OCI-LY7 (cell line): ENCODE measurements around the gene ABHD12. TPM values are rescaled to one million over a fixed set of nuclear protein-coding genes. Genes with fewer than 3 reads are reported as not detected.

ENCODE experiments used
- BruUV-seq: library from RNA; stranded (reverse); fragments of 400-500 nt; replicated peaks from 2 replicates; lab custom pipeline; 2021; lab: Mats Ljungman, UMichigan
- CTCF ChIA-PET: fragments of 300-600 bp; sonication (Branson Sonifier 250); formaldehyde crosslinking; loops from one replicate; lab custom pipeline; 2022; ENCODE audit warnings: antibody characterized with exemption; ENCODE audit not compliant: unreplicated experiment; lab: Charles Lee
- POLR2A ChIA-PET: fragments of 300-600 bp; sonication (Branson Sonifier 250); formaldehyde crosslinking; loops from one replicate; lab custom pipeline; 2022; ENCODE audit warnings: antibody characterized with exemption; lab: Charles Lee
- DNase-seq: peaks from one replicate; pipeline ENCODE4 v3.0.0-alpha.2; 2015; ENCODE audit warnings: low spot score
- H2AFZ ChIP-seq: fragments of 200-600 bp; sonication (generic), shearing (Covaris generic); 2 replicates; pipeline ENCODE4 v1.6.1; 2014; ENCODE audit warnings: mild to moderate bottlenecking, antibody characterized with exemption, low read length, moderate library complexity
- H3K27ac ChIP-seq: fragments of 200-600 bp; sonication (generic); 2 replicates; pipeline ENCODE4 v1.5.1; 2014; ENCODE audit warnings: mixed run types, low read depth, mild to moderate bottlenecking, moderate library complexity, low read length, inconsistent platforms; ENCODE audit not compliant: poor library complexity, severe bottlenecking
- H3K36me3 ChIP-seq: fragments of 200-600 bp; sonication (generic); 2 replicates; pipeline ENCODE4 v1.6.1; 2014; ENCODE audit warnings: mild to moderate bottlenecking, antibody characterized with exemption, low read length, moderate library complexity, mixed read lengths; ENCODE audit not compliant: insufficient read depth
- H3K4me1 ChIP-seq: fragments of 200-600 bp; sonication (generic); 2 replicates; pipeline ENCODE4 v1.5.1; 2014; ENCODE audit warnings: mild to moderate bottlenecking, low read length; ENCODE audit not compliant: insufficient read depth, poor library complexity, severe bottlenecking
- H3K4me2 ChIP-seq: fragments of 200-600 bp; sonication (generic); 2 replicates; pipeline ENCODE4 v1.6.1; 2014; ENCODE audit warnings: mild to moderate bottlenecking, low read length
- H3K4me3 ChIP-seq: fragments of 200-600 bp; sonication (generic); 2 replicates; pipeline ENCODE4 v1.5.1; 2014; ENCODE audit warnings: mild to moderate bottlenecking, low read depth, low read length; ENCODE audit not compliant: poor library complexity, severe bottlenecking
- H3K79me2 ChIP-seq: fragments of 200-600 bp; sonication (generic); 2 replicates; pipeline ENCODE4 v1.6.1; 2016; ENCODE audit warnings: low read depth, mild to moderate bottlenecking, low read length, moderate library complexity, mixed read lengths; ENCODE audit not compliant: insufficient read depth
- H3K9me2 ChIP-seq: fragments of 200-600 bp; sonication (generic); 2 replicates; pipeline ENCODE4 v1.6.1; 2016; ENCODE audit warnings: mild to moderate bottlenecking, low read length, mixed read lengths; ENCODE audit not compliant: insufficient read depth
- H3K9me3 ChIP-seq: fragments of 200-600 bp; sonication (generic); 2 replicates; pipeline ENCODE4 v1.6.1; 2014; ENCODE audit warnings: mild to moderate bottlenecking, mixed run types, low read length, mixed read lengths
- H4K20me1 ChIP-seq: fragments of 200-600 bp; sonication (generic); 2 replicates; pipeline ENCODE4 v1.6.1; 2014; ENCODE audit warnings: mild to moderate bottlenecking, antibody characterized with exemption, low read length, moderate library complexity, mixed read lengths; ENCODE audit not compliant: insufficient read depth
- CTCF ChIP-seq: fragments of 200-600 bp; sonication (generic); conservative IDR thresholded peaks from 2 replicates; pipeline ENCODE4 v1.5.1; 2014; ENCODE audit warnings: mild to moderate bottlenecking, antibody characterized with exemption, low read length, moderate library complexity, mixed read lengths
- EZH2phosphoT487 ChIP-seq: fragments of 200-600 bp; sonication (generic); IDR thresholded peaks from 2 replicates; pipeline ENCODE4 v1.6.1; 2018; ENCODE audit warnings: low read depth, borderline replicate concordance, mild to moderate bottlenecking, mixed run types, antibody characterized with exemption, low read length, moderate library complexity, mixed read lengths
- intact Hi-C: fragments of 100-400 bp; cut with micrococcal nuclease; formaldehyde crosslinking; loops from one replicate; pipeline ENCODE4 v1.10.0; 2022; ENCODE audit not compliant: unreplicated experiment
- total RNA-seq, 2 experiments: library from RNA; depleted of rRNA in 1 of 2; stranded (reverse); fragments of >200 nt in 1 of 2; shearing (Covaris generic) in 1 of 2; gene quantifications; 2 replicates each; pipeline ENCODE4 v1.2.3, GENCODE V29; 2014 to 2022

The ABHD12 gene
- total RNA-seq, 2 experiments from 2014 or later, result 10.6 to 12.9 TPM

GRCh38 chr20:25437153-25437581 lies 46.5 kb upstream of the ABHD12 start:
- POLR2A ChIA-PET, result no interaction called here
- Histone ChIP-seq H3K9me2 (no peaks in the 10 kb centered on the region), H4K20me1 (peaks cover 6% of the 10 kb centered on the region; the same call in 1 of the 2 replicates), H3K36me3 (peaks cover 67% of the 10 kb centered on the region), H3K4me3 (no peak overlapping the region), H3K9me3 (no peaks in the 10 kb centered on the region), H3K4me2 (no peak overlapping the region), H3K79me2 (no peaks in the 10 kb centered on the region), H3K27ac (no peak overlapping the region), H3K4me1 (peaks cover 14% of the 10 kb centered on the region), H2AFZ (no peak overlapping the region)
- BruUV-seq, result no TSS peak
- intact Hi-C loops, result no loop called here
- CTCF ChIA-PET, result no interaction called here
- no peak for DNase-seq
- TF ChIP-seq CTCF, result no peak
- TF ChIP-seq EZH2phosphoT487, result no peak

- no peak overlapping the region for H3K4me3 ChIP-seq
- intact Hi-C loops, result loop anchor here (2.0 kb wide), 1 partner anchor 14 kb away; no protein-coding TSS in a partner anchor
These were observed 33.9 kb upstream of the ABHD12 start for GRCh38 chr20:25424536-25424935.

More at GRCh38 chr20:25424536-25424935, 33.9 kb upstream of the ABHD12 start:
- Histone ChIP-seq H3K79me2 (no peaks in the 10 kb centered on the region), H3K9me2 (no peaks in the 10 kb centered on the region), H4K20me1 (peaks cover 7% of the 10 kb centered on the region; the same call in 1 of the 2 replicates), H3K27ac (no peak overlapping the region), H2AFZ (no peak overlapping the region), H3K4me1 (no peaks in the 10 kb centered on the region), H3K36me3 (peaks cover 87% of the 10 kb centered on the region), H3K4me2 (no peak overlapping the region), H3K9me3 (peaks cover 8% of the 10 kb centered on the region; the same call in 1 of the 2 replicates)
- CTCF ChIA-PET, result no interaction called here
- POLR2A ChIA-PET, result interaction anchor here (0.6 kb wide), 1 partner anchor 174 kb away, joined by 4 read pairs; no protein-coding TSS in a partner anchor
- DNase-seq, result no peak
- no TSS peak for BruUV-seq
- TF ChIP-seq CTCF, result no peak
